Stimulated activated CD4-positive, alpha-beta T cell treated with anti-CD3 and anti-CD28 coated beads, Interleukin-2, amount 100 ng/mL, for 24 hours (primary cell): ENCODE measurements around the gene KISS1R.

Experiments used
- DNase-seq, 2 donors: peaks; one replicate each; pipeline ENCODE4 v3.0.0-alpha.2; 2020

KISS1R gene

DNA sequence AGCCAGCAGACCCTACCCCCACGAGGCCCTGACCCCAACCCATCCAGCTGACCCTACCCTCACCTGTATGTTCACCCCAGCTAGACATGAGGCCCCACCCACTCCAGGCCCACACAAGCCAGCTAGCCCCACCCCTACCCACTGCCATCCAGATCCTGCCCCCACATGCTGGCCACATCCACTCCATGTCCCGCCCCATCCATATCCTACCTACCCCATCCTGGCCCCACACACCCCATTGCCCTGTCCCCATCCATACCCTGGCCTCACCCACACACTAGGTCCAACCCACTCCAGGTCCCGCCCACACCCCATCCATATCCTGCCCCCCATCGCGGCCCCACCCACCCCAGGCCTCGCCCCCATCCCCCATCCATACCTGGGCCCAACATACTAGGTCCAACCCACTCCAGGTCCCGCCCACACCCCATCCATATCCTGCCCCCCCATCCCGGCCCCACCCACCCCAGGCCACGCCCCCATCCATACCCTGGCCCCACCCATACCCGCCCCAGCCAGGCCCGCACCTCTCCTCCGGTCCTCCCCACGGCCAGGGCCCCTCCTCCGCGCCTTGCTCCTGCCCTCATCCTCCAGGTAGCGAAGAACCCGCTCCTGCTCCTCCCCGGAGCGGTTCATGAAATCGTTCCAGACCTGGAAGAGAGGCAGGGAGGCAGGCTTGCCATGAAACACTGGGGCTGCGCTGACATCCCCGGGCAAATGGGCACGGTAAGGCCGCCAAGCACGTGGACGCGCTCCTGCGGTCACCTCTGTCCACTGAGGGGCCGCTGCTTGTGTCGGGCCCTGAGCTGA, 16.6 kb upstream of the KISS1R start:
- DNase-seq = peak in 1 of 2 donors; percentile 33

DNA sequence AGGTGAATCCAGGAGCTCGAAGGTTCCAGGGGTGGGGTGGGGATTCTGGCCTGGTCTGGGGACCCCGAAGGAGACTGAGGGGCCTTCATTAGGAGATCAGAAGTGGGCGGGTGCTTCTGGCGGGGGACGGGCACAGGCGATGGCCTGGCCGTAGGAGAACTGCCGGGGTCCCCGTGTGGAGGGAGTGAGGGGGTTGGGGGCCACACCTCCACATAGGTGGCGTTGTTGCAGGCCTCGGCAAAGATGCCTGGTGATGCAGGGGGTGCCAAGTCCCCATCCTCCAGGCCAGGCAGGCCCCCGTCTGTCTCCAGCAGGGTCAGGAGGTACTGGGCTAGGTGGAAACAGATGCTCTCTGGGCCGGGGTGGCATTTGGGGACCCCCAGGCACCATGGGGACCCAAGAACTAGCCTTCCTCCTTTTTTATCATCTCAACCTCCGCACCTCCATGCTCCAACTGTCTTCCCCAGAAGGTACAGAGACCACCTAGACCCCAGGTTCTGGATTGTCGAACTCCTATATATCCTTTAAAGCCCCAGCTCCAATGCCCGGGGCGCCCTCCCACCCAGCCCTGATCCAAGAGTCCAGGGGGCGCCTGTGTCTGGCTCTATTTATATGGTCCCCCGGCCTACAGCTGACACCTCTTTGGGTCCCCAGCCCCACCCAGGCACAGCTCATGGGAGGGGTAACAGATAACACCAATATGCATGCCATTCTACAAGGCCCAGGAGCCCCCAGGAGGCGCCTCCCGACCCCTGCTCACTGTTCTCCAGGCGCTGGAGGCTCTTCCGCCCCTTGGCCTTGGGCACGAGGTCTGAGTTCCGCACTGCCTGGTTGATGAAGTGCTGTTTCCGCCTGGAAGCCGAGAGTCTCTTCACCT, 15.7 kb upstream of the KISS1R start:
- DNase-seq = no peak

DNA sequence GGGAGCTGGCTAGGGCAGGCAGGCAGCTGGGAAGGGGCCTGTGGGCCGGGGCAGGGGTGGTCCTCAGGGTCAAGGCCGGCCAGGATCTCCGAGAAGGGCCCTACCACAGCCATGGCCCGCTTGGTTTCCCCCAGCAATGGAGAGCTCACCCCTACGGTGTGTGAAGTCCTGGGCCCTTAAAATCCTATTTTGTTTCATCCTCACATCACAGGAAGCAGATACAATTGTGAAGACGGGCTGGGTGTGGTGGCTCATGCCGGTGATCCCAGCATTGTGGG, 15.1 kb upstream of the KISS1R start:
- no peak for DNase-seq

DNA sequence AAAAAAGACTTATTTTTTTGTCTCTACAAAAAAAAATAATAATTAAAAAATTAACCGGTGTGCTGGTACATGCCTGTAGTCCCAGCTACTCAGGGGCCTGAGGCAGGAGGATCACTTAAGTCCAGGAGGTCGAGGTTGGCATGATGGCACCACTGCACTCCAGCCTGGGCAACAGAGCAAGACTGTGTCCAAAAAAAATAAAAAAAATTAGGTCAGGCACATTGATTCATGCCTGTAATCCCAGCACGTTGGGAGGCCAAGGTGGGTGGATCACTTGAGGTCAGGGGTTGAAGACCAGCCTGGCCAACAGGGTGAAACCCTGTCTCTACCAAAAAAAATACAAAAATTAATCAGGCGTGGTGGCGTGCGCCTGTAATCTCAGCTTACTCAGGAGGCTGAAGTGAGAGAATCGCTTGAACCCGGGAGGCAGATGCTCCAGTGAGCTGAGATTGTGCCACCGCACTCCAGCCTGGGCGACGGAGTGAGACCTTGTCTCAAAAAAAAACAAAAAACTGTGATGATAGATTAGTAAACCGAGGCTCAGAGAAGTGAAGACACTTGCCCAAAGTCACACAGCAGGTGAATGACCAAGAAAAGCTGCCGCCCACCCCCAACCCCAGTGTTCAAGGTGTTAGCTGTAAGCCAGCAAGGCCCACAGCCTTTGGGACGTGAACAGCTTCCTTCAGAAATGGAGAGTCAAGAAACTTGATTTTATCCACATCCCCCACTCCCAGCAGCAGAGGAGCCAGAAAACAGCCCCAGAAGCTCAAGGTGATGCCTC, 14.5 kb upstream of the KISS1R start:
- no peak for DNase-seq

DNA sequence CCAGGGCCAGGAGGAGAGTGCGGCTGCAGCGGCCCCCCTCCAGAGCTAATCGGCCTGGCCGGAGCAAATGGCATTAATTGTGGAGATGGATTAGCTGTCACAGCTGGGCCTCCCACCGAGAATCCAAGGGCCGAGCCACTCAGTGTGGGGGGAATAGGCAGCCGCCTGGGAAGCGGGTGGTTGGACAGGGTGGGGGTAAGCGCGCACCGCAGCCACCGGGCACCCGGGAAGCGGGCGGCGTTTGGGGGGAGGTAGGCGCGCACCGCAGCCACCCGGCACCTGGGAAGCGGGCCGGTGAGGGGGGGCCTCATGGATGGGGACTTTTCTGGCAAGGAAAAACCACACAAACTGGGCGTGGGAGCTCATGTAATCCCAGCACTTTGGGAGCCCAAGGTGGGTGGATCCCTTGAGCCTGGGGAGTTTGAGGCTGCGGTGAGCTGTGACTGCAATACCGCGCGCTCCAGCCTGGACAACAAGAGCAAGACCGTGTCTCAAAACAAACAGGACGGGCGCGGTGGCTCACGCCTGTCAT, 13.8 kb upstream of the KISS1R start:
- no peak for DNase-seq

DNA sequence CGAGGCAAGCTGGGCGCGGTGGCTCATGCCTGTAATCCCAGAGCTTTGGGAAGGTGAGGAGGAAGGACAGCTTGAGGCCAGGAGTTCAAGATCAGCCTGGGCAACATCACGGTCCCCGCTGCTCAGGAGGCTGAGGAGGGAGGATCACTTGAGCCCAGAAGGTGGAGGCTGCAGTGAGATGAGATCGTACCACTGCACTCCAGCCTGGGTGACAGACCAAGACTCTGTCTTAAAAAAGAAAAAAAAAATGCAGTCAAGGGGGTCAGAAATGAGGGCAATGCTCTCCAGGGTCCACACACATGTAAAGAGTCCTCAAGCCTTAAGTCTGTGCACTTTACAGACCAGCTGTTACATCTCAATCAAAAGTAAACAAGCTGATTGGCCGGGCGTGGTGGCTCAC, 12.6 kb upstream of the KISS1R start:
- no peak for DNase-seq

DNA sequence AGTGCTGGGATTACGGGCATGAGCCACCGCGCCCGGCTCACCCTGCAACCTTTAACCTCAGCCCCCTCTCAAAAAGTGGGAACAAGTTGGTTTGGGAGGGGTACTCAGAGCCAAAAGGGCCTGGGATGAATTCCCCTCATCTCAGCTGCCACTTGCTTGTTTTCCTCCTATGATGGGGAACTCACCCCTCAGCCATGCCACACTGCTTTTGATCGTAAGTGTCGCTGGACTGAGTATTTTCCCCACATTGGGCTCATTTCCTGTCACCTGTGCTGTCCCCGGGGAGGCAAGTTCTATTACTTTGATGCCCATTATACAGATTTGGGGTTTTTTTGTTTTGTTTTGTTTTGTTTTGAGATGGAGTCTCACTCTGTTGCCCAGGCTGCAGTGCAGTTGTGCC, 10.7 kb upstream of the KISS1R start:
- DNase-seq = no peak

DNA sequence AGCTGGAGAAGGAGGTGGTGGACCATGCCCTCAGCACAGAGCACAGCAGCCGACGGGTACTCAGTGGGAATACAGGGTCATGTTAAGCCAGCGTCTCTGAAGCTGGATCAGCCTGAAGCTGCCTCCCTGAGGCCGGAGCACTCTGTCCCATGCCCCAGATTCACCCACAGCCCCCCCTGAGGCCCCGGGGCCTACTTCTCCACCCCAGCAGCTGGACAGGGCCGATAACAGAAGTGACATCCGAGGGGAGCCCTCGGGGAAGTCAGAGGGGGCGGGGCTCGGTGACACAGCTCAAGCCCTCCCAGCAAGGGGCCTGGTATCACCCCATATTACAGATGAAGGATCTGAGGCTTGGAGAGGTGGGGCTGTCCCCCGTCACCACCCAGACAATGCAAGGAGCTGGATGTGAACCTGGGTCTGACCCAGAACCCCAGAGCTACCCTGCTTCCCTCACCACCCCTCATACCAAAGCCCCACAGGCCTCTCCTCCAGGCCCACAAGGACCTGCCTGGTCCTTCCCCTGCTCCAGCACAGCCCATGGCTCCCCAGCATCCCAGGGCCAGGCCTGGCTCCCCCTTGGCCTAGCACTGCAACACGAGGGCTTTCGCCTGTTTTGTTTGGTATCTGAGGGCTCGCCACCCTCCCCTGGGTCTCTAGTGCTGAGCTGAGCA, 9.8 kb upstream of the KISS1R start:
- peak in 1 of 2 donors; percentile 29 for DNase-seq

DNA sequence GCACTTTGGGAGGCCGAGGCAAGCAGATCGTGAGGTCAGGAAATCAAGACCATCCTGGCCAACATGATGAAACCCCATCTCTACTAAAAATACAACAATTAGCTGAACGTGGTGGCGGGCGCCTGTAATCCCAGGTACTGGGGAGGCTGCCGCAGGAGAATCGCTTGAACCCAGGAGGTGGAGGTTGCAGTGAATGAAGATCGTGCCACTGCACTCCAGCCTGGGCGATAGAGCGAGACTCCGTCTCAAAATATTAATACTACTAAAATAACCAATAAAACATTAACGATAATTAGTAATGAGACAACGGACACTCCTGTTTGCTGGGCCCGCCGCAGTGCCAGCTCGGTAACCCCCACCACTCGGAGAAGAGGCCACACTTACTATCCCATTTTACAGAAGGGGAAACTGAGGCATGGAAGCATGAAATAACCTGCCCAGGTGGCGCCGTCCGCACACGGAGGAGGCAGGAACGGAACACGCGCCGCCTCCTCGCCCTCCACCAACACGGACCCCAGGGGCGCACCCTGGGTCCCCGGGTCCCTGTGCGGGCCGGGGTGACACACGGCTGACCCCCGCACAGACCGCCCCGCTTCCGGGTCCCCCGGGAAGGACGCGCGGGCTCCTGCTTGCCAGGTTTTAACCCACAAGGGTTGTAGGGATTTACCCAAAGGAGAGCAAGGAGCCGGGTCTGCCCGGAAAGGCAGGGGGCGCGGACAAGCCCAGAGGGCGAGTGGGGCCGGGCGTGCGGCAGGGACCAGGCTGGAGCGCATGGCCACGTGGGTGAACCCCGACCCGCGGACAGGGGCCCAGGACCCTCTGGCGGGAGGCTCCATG, 5.7 kb upstream of the KISS1R start:
- DNase-seq = no peak

DNA sequence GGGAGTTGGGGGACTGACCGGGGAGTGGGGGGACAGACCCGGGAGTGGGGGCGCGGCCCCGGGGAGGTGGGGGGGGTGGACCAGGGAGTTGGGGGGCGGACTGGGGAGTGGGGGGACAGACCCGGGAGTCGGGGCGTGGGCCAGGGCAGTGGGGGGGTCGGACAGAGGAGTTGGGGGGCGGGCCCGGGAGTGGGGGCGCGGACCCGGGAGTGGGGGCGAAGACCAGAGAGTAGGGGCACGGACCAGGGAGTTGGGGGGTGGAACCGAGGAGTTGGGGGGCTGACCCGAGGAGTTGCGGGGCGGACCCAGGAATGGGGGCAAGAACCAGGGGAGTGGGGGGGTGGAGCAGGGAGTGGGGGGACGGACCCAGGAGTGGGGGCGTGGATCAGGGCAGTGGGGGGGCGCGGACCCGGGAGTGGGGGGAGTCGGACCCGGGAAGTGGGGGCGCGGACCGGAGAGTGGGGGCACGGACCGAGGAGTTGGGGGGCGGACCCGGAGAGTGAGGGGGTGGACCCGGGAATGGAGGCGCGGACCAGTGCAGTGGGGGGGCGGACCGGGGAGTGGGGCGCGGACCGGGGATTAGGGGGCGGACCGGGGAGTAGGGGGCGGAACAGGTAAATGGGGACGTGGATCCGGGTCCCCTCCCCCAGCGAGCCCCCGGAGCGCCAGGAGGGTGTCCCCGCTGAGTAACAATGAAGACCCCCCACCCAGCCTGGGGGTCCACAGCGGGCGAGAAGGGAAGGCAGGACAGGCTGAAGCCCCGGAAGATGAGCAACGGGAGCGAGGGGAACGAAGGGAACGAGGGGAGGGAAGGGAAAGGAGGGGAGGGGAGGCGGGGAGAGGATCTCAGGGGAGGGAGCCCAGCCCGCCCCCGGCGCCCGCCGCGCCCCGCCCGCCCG, 4.7 kb upstream of the KISS1R start:
- peak; percentile 44 to 51 for DNase-seq

DNA sequence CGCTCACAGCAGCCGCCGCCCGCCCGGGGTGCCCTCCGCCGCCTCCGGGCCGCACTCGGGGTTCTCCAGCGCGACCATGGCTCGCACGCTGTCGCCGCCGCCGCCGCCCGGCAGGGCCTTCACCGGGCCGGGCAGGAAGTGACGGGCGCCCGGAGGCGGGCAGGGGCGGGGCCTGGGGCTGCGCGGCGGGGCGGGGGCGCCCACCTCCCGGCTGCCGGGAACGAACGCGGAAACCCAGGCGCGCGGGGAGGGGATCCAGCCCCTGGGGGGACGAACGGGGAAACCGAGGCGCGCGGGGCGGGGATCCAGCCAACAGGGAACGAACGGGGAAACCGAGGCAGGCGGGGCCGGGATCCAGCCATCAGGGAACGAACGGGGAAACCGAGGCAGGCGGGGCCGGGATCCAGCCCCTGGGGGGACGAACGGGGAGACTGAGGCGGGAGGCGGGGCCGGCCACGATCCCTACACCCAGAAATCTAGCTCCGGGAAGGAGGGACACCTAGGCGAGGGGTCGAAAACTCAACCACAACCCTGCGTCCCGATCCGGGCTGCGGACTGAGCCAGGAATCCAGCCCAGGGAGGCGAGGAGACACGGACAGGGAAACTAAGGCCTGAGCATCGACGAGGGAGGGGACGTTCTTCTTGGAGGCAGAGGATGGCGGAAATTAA, 3.9 kb upstream of the KISS1R start, which contains the start of gene R3HDM4:
TSS of gene R3HDM4 (minus strand) at position 140 of the 669 bp plus-strand sequence. CDS start at position 78, 62 bp downstream.
- DNase-seq = peak; percentile 84 to 89

DNA sequence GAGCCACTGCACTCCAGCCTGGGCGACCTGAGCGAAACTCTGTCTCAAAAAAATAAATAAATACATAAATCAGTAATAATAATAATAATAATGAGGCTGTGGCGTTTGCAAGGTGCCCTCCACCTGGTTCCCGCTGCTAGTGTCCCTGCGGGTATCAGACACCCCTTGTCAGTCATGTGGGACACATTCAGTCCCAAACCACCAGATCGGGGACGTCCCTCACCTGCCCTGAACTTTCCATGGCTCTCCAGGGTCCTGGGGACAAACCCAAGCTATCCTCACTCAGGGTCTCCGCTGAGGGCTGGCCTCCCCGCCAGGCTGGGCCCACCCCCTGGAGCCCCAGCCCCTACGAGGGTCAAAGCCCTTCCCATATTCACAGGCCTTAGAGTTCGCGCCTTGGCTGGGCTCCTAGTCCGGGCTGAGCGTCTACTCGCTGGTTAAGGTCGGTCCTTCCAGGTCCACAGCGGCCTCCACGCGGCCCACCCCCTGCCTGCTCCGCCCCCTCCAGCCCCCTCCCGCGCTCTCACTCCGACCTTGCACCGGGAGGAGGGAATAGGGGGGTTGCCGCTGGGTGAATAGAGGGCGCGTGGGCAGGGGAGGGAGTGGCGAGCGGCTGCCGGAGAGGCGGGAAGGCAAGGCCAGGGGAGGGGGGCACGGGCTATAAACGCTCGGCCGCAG, 349 bp upstream of the KISS1R start:
- peak; percentile 46 to 64 for DNase-seq

DNA sequence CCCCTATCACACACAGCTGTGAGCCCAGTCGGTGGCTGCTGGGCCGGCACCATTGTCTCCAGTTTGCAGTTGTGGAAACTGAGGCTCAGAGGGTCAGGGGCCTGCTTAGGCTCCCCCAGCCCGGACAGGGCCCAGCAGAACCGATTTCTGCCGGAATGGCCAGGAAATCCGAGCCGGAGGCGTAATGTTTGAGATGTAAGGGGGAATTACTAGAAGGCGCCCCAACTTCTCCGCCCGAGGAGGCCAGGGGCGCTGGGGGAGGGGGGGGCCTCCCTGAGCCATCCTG, 962 bp downstream of the KISS1R start:
- DNase-seq = no peak

DNA sequence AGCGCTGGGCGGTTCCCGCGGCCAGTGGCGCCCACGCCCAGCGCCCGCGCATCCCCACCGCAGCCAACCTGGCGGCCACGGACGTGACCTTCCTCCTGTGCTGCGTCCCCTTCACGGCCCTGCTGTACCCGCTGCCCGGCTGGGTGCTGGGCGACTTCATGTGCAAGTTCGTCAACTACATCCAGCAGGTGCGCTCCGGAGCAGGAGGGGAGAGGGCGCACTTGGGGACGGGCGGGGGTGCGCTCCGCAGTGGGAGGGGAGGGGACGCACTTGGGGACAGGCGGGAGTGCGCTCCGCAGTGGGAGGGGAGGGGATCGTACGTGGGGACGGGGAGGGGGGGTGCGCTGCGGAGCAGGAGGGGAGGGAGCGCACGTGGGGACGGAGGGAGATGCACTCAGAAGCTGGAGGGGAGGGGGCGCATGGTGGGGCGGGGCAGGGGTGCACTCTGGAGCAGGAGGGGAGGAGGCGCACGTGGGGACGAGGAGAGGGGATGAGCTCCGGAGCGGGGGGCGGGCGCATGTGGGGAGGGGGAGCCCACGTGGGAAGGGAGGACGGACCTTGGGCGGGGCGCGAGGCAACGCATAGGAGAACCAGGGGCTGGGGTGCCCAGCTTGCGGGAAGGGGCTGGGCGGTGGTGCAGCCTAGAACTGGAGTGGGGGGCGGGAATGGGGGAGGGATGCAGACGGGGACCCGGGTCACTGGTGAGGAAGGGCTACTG, 1.5 kb downstream of the KISS1R start:
- DNase-seq = peak in 1 of 2 donors; percentile 62

DNA sequence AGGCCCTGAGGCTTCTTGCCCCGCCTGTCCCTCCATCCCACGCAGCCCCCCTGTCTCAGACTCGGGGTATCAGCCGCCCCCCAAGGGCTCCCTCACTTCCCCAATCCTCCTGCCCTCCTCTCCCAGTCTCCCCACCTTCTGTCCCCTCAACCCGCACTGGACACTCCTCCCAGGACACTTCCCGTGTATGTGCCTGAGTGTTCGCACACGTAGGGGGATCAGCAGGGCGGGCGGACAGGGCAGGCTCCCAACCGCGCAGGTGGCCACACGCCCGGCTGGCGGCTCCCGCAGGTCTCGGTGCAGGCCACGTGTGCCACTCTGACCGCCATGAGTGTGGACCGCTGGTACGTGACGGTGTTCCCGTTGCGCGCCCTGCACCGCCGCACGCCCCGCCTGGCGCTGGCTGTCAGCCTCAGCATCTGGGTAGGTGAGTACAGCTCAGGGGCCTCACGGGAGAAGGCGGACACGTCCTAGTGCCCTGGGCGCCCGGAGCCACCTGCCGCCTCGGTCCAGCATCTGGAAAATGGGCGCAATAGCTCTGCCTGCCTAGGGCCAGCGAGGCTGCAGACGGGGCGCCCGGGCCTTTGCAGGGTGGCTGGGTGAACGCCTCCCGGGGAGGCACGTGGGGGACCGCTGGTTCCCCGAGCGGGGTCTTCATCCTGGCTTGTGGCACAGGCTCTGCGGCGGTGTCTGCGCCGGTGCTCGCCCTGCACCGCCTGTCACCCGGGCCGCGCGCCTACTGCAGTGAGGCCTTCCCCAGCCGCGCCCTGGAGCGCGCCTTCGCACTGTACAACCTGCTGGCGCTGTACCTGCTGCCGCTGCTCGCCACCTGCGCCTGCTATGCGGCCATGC, 2.3 kb downstream of the KISS1R start:
- DNase-seq = peak in 1 of 2 donors; percentile 57

DNA sequence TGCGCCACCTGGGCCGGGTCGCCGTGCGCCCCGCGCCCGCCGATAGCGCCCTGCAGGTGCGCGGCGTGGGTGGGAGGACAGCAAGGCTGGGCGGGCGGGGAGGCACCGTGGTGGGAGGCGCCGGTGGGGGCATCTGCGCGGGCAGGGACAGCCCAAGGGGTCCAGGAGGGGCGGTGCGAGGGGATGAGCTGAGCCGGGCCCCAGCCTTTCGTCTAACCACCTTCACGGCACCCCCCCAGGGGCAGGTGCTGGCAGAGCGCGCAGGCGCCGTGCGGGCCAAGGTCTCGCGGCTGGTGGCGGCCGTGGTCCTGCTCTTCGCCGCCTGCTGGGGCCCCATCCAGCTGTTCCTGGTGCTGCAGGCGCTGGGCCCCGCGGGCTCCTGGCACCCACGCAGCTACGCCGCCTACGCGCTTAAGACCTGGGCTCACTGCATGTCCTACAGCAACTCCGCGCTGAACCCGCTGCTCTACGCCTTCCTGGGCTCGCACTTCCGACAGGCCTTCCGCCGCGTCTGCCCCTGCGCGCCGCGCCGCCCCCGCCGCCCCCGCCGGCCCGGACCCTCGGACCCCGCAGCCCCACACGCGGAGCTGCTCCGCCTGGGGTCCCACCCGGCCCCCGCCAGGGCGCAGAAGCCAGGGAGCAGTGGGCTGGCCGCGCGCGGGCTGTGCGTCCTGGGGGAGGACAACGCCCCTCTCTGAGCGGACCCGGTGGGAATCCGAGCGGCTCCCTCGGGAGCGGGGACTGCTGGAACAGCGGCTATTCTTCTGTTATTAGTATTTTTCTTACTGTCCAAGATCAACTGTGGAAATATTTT, 3.1 kb downstream of the KISS1R start:
- peak; percentile 66 to 72 for DNase-seq

DNA sequence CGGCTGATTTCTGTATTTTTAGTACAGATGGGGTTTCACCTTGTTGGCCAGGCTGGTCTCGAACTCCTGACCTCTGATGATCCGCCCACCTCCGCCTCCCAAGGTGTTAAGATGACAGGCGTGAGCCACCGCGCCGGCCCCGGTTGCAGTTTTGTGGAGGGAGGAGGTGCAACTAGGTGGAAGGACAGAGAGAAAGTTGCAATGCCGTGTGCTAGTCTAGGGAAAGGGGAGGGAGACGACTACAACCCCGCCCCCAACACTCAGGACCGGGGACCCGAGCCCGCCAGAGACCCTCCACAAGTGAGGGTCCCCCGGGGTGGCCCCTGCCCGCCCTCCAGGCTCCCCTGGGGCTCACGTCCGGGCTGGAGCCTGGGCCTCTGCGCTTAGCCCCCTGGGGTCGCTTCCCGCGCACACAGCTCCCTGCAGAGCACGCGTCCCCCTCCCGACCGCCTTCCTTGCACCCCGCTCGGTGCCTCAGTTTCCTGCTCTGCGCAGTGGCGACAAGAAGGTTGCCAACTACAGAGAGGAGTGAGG, 7.5 kb downstream of the KISS1R start:
- peak; percentile 50 to 63 for DNase-seq
